ENCODE results near the gene TMPRSS3.

Gene TMPRSS3

GRCh38 chr21:42341776-42342542 is 53.9 kb downstream of the TMPRSS3 start:
- no peak overlapping the region for H3K27ac Mint-ChIP-seq
- no peak for ATAC-seq (replicated peaks)
- peaks cover 4 to 9% of the 10 kb centered on the region in 2 donors for H3K27me3 Mint-ChIP-seq
- DNase-seq, result no peak
- H3K9me3 Mint-ChIP-seq, result no peaks in the 10 kb centered on the region
- no peak overlapping the region for H3K4me3 Mint-ChIP-seq
- H3K4me1 Mint-ChIP-seq (ENCODE audit: low read depth in 2 of 2), result peaks cover 9 to 13% of the 10 kb centered on the region in 2 donors
- no peaks in the 10 kb centered on the region for H3K36me3 Mint-ChIP-seq (ENCODE audit: insufficient read depth)

DNA sequence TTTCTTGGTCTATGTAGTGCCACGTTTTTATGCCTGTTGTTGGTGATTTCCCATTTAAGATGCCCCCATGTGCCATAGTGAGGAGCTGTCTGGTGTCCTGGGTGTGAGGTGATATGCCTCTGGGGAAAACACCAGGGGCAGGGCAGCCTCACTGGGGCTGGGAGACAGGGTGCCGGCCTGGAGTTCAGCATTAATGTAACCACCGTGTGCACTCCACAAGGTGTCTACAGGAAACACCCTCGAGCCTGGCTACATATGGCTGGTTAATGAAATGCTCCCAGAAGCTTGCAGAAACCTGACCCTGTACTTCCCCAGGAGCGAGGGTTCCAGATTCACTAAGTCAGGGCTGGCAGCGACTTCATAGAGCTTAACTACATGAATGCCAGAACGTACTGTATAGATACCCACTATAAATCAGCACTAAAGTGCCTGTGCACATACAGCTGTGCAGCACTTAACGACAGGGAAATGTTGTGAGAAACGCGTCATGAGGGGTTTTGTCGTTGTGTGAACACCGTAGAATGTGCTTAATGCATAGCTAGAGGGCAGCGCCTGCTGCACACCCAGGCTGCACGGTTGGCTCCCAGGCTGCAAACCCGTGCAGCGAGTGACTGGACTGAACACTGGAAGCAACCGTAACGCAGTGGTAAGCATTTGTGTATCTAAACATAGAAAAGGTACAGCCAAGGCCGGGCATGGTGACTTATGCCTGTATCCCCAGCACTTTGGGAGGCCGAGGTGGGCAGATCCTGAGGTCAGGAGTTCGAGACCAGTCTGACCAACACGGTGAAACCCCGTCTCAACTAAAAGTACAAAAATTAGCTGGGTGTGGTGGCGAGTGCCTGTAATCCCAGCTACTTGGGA is 55.4 kb downstream of the TMPRSS3 start:
- Mint-ChIP-seq H3K27me3 (peaks cover 9 to 11% of the 10 kb centered on the region in 2 donors), H3K9me3 (no peaks in the 10 kb centered on the region), H3K4me1 (ENCODE audit: low read depth in 2 of 2) (peaks cover 9 to 13% of the 10 kb centered on the region in 2 donors), H3K4me3 (no peak overlapping the region), H3K36me3 (ENCODE audit: insufficient read depth) (no peaks in the 10 kb centered on the region), H3K27ac (no peak overlapping the region)
- DNase-seq (no peak), ATAC-seq (replicated peaks) (no peak)

DNA sequence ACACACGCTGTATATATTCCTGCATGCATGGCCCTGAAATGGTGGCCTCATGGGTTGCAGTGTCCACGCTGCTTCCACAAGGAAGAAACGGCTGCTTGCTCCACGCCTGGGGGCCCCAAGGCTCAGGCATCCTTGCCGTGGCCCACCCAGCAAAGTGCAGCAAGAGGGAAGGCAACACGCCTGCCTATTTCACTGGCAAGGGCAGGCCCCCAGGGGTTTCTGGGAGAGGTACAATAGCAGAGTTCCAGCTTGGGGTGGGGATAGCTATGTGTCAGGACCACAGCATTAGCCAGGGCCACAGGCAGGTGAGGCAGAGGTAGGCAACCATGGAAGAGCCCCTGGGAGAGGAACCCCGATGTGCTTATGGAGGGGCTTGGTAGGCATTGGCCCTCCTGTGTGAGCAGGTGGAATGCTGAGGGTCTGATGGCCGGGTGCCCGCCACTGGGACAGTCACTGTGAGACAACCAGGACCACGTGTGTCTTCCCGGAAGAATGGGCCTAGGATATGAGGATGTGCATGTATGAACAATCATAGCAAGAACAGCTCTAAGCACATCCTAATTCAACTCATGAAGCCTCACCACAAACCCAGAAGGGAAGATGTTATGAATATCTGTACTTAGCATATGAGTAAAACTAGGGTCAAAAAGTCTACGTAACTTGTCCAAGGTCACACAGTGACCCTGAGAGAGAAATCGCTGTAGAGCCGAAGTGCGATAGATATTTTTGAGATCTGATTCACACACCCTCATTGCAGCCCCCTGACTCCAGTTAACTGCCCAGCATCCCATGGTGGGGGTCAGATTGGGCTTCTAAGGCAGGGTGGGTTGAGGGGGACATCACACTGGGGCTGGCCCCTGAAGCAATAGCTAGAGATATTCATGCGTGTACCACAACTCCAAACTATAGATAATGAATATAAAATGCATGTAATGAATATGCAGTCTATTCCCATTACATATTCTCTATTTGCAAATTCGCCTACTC is 56.8 kb downstream of the TMPRSS3 start:
- peaks cover 9 to 14% of the 10 kb centered on the region in 2 donors for H3K27me3 Mint-ChIP-seq
- H3K4me3 Mint-ChIP-seq, result no peak overlapping the region
- H3K4me1 Mint-ChIP-seq (ENCODE audit: low read depth in 2 of 2), result peaks cover 9 to 13% of the 10 kb centered on the region in 2 donors
- ATAC-seq (replicated peaks) (no peak), DNase-seq (no peak)
- H3K36me3 Mint-ChIP-seq (ENCODE audit: insufficient read depth), result peaks cover 1% of the 10 kb centered on the region
- no peaks in the 10 kb centered on the region for H3K9me3 Mint-ChIP-seq
- H3K27ac Mint-ChIP-seq, result no peak overlapping the region

GRCh38 chr21:42337830-42338728 is 57.8 kb downstream of the TMPRSS3 start:
- H3K9me3 Mint-ChIP-seq, result no peaks in the 10 kb centered on the region
- ATAC-seq (replicated peaks) (peak; percentile 100), DNase-seq (peak; percentile 80 to 83 (median 80))
- peaks cover 2% of the 10 kb centered on the region for H3K36me3 Mint-ChIP-seq (ENCODE audit: insufficient read depth)
- H3K4me3 Mint-ChIP-seq, result no peak overlapping the region
- no peak overlapping the region for H3K27ac Mint-ChIP-seq
- H3K4me1 Mint-ChIP-seq (ENCODE audit: low read depth in 2 of 2), result peaks cover 7 to 13% of the 10 kb centered on the region in 2 donors
- peaks cover 9 to 20% of the 10 kb centered on the region in 2 donors for H3K27me3 Mint-ChIP-seq

- H3K9me3 Mint-ChIP-seq, result no peaks in the 10 kb centered on the region
- H3K4me1 Mint-ChIP-seq (ENCODE audit: low read depth in 2 of 2), result peaks cover 7 to 13% of the 10 kb centered on the region in 2 donors
- H3K4me3 Mint-ChIP-seq, result no peak overlapping the region
- H3K27me3 Mint-ChIP-seq, result peaks cover 9 to 20% of the 10 kb centered on the region in 2 donors
- ATAC-seq (replicated peaks) (no peak), DNase-seq (no peak)
- H3K36me3 Mint-ChIP-seq (ENCODE audit: insufficient read depth), result peaks cover 2% of the 10 kb centered on the region
- no peak overlapping the region for H3K27ac Mint-ChIP-seq
These were observed 58.6 kb downstream of the TMPRSS3 start for GRCh38 chr21:42337276-42337675.

- Mint-ChIP-seq H3K4me1 (ENCODE audit: low read depth in 2 of 2) (peaks cover 7 to 13% of the 10 kb centered on the region in 2 donors), H3K9me3 (peaks cover 5 to 7% of the 10 kb centered on the region in 2 donors), H3K27ac (no peak overlapping the region), H3K4me3 (no peak overlapping the region), H3K27me3 (peaks cover 9 to 20% of the 10 kb centered on the region in 2 donors), H3K36me3 (ENCODE audit: insufficient read depth) (peaks cover 2% of the 10 kb centered on the region)
- DNase-seq, result no peak
- no peak for ATAC-seq (replicated peaks)
These were observed 59.8 kb downstream of the TMPRSS3 start for GRCh38 chr21:42336054-42336453.

- Mint-ChIP-seq H3K4me3 (no peak overlapping the region), H3K4me1 (ENCODE audit: low read depth in 2 of 2) (peaks cover 3 to 4% of the 10 kb centered on the region in 2 donors), H3K36me3 (ENCODE audit: insufficient read depth) (peaks cover 2% of the 10 kb centered on the region), H3K9me3 (peaks cover 5 to 12% of the 10 kb centered on the region in 2 donors), H3K27me3 (peaks cover 13 to 18% of the 10 kb centered on the region in 2 donors), H3K27ac (no peak overlapping the region)
- DNase-seq, result no peak
- no peak for ATAC-seq (replicated peaks)
These were observed 63.1 kb downstream of the TMPRSS3 start for GRCh38 chr21:42332557-42333317.

- H3K36me3 Mint-ChIP-seq (ENCODE audit: insufficient read depth), result peaks cover 2% of the 10 kb centered on the region
- H3K27ac Mint-ChIP-seq, result no peak overlapping the region
- H3K27me3 Mint-ChIP-seq, result peaks cover 8 to 16% of the 10 kb centered on the region in 2 donors
- no peak overlapping the region for H3K4me3 Mint-ChIP-seq
- ATAC-seq (replicated peaks), result no peak
- H3K9me3 Mint-ChIP-seq, result peaks cover 5 to 12% of the 10 kb centered on the region in 2 donors
- H3K4me1 Mint-ChIP-seq (ENCODE audit: low read depth in 2 of 2), result no peaks in the 10 kb centered on the region
- no peak for DNase-seq
These were observed 64.2 kb downstream of the TMPRSS3 start for GRCh38 chr21:42331660-42332059.

DNA sequence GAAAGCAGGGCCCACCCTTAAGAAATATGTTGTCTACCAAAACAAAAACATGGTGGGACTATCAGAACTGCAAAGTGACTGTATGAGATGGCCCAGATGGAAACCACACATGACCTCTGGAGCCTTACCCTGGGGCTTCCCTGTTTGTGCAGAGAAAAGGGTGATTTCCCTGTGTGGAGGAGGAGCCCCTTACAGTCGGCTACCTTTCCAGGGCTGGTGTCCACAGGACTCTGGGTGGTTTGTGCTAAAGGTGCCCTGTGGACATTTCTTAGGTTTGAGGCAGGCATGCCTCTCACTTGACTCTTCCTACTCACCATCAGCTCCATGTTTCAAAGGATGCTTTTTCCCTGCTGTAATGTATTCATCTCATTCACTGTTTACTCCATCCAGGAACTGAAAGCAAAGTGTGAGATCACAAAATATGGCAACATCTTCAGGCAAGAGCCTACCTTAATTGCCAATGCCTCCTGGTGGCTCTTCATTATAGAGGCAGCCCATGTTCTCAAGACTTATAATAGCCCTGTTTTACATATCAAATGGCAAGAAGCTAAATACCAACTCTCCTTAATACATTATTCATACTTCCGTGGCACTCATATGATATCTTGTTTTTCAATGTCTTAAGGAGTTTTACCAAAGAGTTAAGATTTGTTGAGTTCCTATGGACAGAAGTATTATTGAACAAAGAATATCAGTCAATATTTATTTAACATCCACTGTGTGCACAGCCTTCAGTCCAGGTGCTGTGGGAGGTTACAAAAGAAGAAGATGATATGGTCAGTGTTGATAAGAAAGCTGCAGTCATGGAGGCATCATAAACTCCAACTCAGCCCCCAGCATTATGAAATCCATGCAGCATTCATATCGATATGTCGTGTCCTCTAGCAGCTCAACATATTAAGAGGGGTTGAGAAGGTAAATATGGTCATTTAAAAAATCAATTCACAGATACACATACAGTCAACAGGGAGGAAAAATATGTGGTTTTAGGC is 65.2 kb downstream of the TMPRSS3 start:
- H3K4me1 Mint-ChIP-seq (ENCODE audit: low read depth in 2 of 2), result no peaks in the 10 kb centered on the region
- peaks cover 13 to 14% of the 10 kb centered on the region in 2 donors for H3K27me3 Mint-ChIP-seq
- no peak overlapping the region for H3K4me3 Mint-ChIP-seq
- ATAC-seq (replicated peaks), result no peak
- H3K9me3 Mint-ChIP-seq, result peaks cover 5 to 12% of the 10 kb centered on the region in 2 donors
- H3K36me3 Mint-ChIP-seq (ENCODE audit: insufficient read depth), result peaks cover 2% of the 10 kb centered on the region
- no peak for DNase-seq
- peak overlapping the region in 1 of 2 donors; percentile 18 for H3K27ac Mint-ChIP-seq

DNA sequence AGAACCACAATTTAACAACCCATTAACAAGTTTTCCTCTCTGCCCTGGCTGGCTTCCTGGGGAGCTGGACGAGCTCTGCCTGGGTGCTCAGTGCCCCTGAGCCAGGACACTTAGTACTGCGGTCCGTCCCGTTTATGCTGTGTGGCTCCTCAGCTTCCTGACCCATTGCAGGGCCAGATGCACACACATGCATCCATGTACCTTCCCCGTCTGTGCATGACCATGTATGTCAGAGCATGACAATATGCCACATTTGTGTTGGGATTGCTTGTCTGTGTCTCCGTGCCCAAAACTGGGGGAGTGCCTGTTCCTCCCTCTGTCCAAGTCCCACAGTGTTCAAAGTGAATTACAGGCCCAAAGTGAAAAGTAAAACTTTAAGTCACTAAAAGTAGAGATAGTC is 71.0 kb downstream of the TMPRSS3 start:
- Mint-ChIP-seq H3K4me1 (ENCODE audit: low read depth in 2 of 2) (peaks cover 0 to 7% of the 10 kb centered on the region in 2 donors), H3K36me3 (ENCODE audit: insufficient read depth) (no peaks in the 10 kb centered on the region), H3K27me3 (peaks cover 28 to 64% of the 10 kb centered on the region in 2 donors), H3K9me3 (no peaks in the 10 kb centered on the region), H3K4me3 (no peak overlapping the region), H3K27ac (no peak overlapping the region)
- DNase-seq, result no peak
- no peak for ATAC-seq (replicated peaks)
